ENCODE measurements around the gene SNRPA.

Gene SNRPA

GRCh38 chr19:40803170-40803856 lies 52.3 kb downstream of the SNRPA start:
- no peak overlapping the region for H3K23ac ChIP-seq (ENCODE audit: low read depth, low read length, poor library complexity)
- no peak overlapping the region for H3K14ac ChIP-seq (ENCODE audit: low read length)
- H3K4ac ChIP-seq (ENCODE audit: low read length): no peak overlapping the region
- no peak overlapping the region for H3K4me3 ChIP-seq (ENCODE audit: low read length in 2 of 2)
- H2AFZ ChIP-seq (ENCODE audit: low read length): no peak overlapping the region
- H3K4me1 ChIP-seq (ENCODE audit: control insufficient read depth in 2 of 2, insufficient read depth in 1 of 2, low read depth in 1 of 2, low read length in 2 of 2): peaks cover 46 to 61% of the 10 kb centered on the region in 2 donors
- peak overlapping the region; percentile 2 for H2BK5ac ChIP-seq (ENCODE audit: low read length)
- H2BK15ac ChIP-seq (ENCODE audit: low read length): no peak overlapping the region
- H3K9ac ChIP-seq (ENCODE audit: low read depth, low read length, poor library complexity): peak overlapping the region; percentile 38
- no peak overlapping the region for H2BK12ac ChIP-seq (ENCODE audit: low read length)
- no peak overlapping the region for H3K27ac ChIP-seq (replicated peaks; ENCODE audit: low read length)
- H3K9me3 ChIP-seq (replicated peaks in 1 of 2; ENCODE audit: control insufficient read depth in 2 of 2, insufficient read depth in 1 of 2, low read depth in 1 of 2, low read length in 2 of 2): no peaks in the 10 kb centered on the region
- H3K4me2 ChIP-seq (ENCODE audit: insufficient read depth, low read length, poor library complexity, severe bottlenecking): no peak overlapping the region
- H2AK5ac ChIP-seq (ENCODE audit: low read depth, low read length): no peak overlapping the region
- H3K27me3 ChIP-seq (ENCODE audit: control insufficient read depth in 3 of 3, insufficient read depth in 3 of 3, low read depth in 1 of 3, low read length in 3 of 3): no peaks in the 10 kb centered on the region
- DNase-seq (ENCODE audit: low spot score): no peak
- H3K79me1 ChIP-seq (ENCODE audit: low read depth, low read length): peaks cover 32% of the 10 kb centered on the region
- no peak overlapping the region for H3K18ac ChIP-seq (ENCODE audit: low read length)
- H2BK120ac ChIP-seq (ENCODE audit: low read depth, low read length): no peak overlapping the region
- H3K36me3 ChIP-seq (replicated peaks in 1 of 2; ENCODE audit: control insufficient read depth in 2 of 2, insufficient read depth in 2 of 2, low read length in 2 of 2): peaks cover 40 to 78% of the 10 kb centered on the region in 2 donors
- WGBS, 2 donors (ENCODE audit: extremely low coverage in 2 of 2, insufficient read length in 2 of 2, insufficient replicate concordance in 1 of 2): no CpG with 5 or more reads among the region's 9 CpGs
- H4K91ac ChIP-seq (ENCODE audit: low read depth, low read length, poor library complexity): no peak overlapping the region
- no peak overlapping the region for H4K8ac ChIP-seq (ENCODE audit: low read depth, low read length)

- Histone ChIP-seq H3K27ac (replicated peaks; ENCODE audit: low read length) (no peak overlapping the region), H3K23ac (ENCODE audit: low read depth, low read length, poor library complexity) (peak overlapping the region; percentile 51), H2BK12ac (ENCODE audit: low read length) (no peak overlapping the region), H3K4me1 (ENCODE audit: control insufficient read depth in 2 of 2, insufficient read depth in 1 of 2, low read depth in 1 of 2, low read length in 2 of 2) (peaks cover 46 to 61% of the 10 kb centered on the region in 2 donors), H2BK15ac (ENCODE audit: low read length) (no peak overlapping the region), H2AFZ (ENCODE audit: low read length) (no peak overlapping the region), H3K9ac (ENCODE audit: low read depth, low read length, poor library complexity) (peak overlapping the region; percentile 38), H2BK5ac (ENCODE audit: low read length) (peak overlapping the region; percentile 2), H2AK5ac (ENCODE audit: low read depth, low read length) (no peak overlapping the region), H3K4me3 (ENCODE audit: low read length in 2 of 2) (no peak overlapping the region), H3K9me3 (replicated peaks in 1 of 2; ENCODE audit: control insufficient read depth in 2 of 2, insufficient read depth in 1 of 2, low read depth in 1 of 2, low read length in 2 of 2) (no peaks in the 10 kb centered on the region), H3K4ac (ENCODE audit: low read length) (no peak overlapping the region), H3K14ac (ENCODE audit: low read length) (no peak overlapping the region), H3K27me3 (ENCODE audit: control insufficient read depth in 3 of 3, insufficient read depth in 3 of 3, low read depth in 1 of 3, low read length in 3 of 3) (no peaks in the 10 kb centered on the region), H4K8ac (ENCODE audit: low read depth, low read length) (no peak overlapping the region), H3K18ac (ENCODE audit: low read length) (no peak overlapping the region), H2BK120ac (ENCODE audit: low read depth, low read length) (no peak overlapping the region), H3K4me2 (ENCODE audit: insufficient read depth, low read length, poor library complexity, severe bottlenecking) (no peak overlapping the region), H3K36me3 (replicated peaks in 1 of 2; ENCODE audit: control insufficient read depth in 2 of 2, insufficient read depth in 2 of 2, low read length in 2 of 2) (peaks cover 44 to 86% of the 10 kb centered on the region in 2 donors), H3K79me1 (ENCODE audit: low read depth, low read length) (peaks cover 32% of the 10 kb centered on the region), H4K91ac (ENCODE audit: low read depth, low read length, poor library complexity) (no peak overlapping the region)
- DNase-seq (ENCODE audit: low spot score): no peak
- whole genome bisulfite sequencing, 2 donors (ENCODE audit: extremely low coverage in 2 of 2, insufficient read length in 2 of 2, insufficient replicate concordance in 1 of 2): no CpG with 5 or more reads among the region's 6 CpGs
Measured at GRCh38 chr19:40803857-40804782, 53.1 kb downstream of the SNRPA start.

GRCh38 chr19:40804783-40805242 lies 53.8 kb downstream of the SNRPA start:
- no CpG with 5 or more reads among the region's 7 CpGs for WGBS, 2 donors (ENCODE audit: extremely low coverage in 2 of 2, insufficient read length in 2 of 2, insufficient replicate concordance in 1 of 2)
- Histone ChIP-seq H3K18ac (ENCODE audit: low read length) (no peak overlapping the region), H4K91ac (ENCODE audit: low read depth, low read length, poor library complexity) (no peak overlapping the region), H2AFZ (ENCODE audit: low read length) (no peak overlapping the region), H2AK5ac (ENCODE audit: low read depth, low read length) (no peak overlapping the region), H3K9me3 (replicated peaks in 1 of 2; ENCODE audit: control insufficient read depth in 2 of 2, insufficient read depth in 1 of 2, low read depth in 1 of 2, low read length in 2 of 2) (no peaks in the 10 kb centered on the region), H3K23ac (ENCODE audit: low read depth, low read length, poor library complexity) (no peak overlapping the region), H3K4me3 (ENCODE audit: low read length in 2 of 2) (no peak overlapping the region), H3K36me3 (replicated peaks in 1 of 2; ENCODE audit: control insufficient read depth in 2 of 2, insufficient read depth in 2 of 2, low read length in 2 of 2) (peaks cover 49 to 93% of the 10 kb centered on the region in 2 donors), H3K4me1 (ENCODE audit: control insufficient read depth in 2 of 2, insufficient read depth in 1 of 2, low read depth in 1 of 2, low read length in 2 of 2) (peaks cover 46 to 61% of the 10 kb centered on the region in 2 donors), H3K79me1 (ENCODE audit: low read depth, low read length) (peaks cover 33% of the 10 kb centered on the region), H3K27me3 (ENCODE audit: control insufficient read depth in 3 of 3, insufficient read depth in 3 of 3, low read depth in 1 of 3, low read length in 3 of 3) (no peaks in the 10 kb centered on the region), H3K4me2 (ENCODE audit: insufficient read depth, low read length, poor library complexity, severe bottlenecking) (no peak overlapping the region), H4K8ac (ENCODE audit: low read depth, low read length) (no peak overlapping the region), H3K4ac (ENCODE audit: low read length) (no peak overlapping the region), H3K9ac (ENCODE audit: low read depth, low read length, poor library complexity) (peak overlapping the region; percentile 79), H2BK15ac (ENCODE audit: low read length) (no peak overlapping the region), H2BK12ac (ENCODE audit: low read length) (no peak overlapping the region), H2BK5ac (ENCODE audit: low read length) (no peak overlapping the region), H2BK120ac (ENCODE audit: low read depth, low read length) (no peak overlapping the region), H3K27ac (replicated peaks; ENCODE audit: low read length) (no peak overlapping the region), H3K14ac (ENCODE audit: low read length) (no peak overlapping the region)
- no peak for DNase-seq (ENCODE audit: low spot score)

Measured in neuronal stem cell (in vitro differentiated cells).